Suprapubic skin (tissue), 3 donors: ENCODE results near the gene CNOT9.

Experiments used
- CTCF ChIP-seq, 2 donors: fragments of 200-600 bp in 1 of 2; fragments of 450-650 bp in 1 of 2; sonication (generic) in 1 of 2; IDR thresholded peaks; one replicate each; pipeline ENCODE4 v1.5.1; 2016 to 2019; ENCODE audit warnings: antibody characterized with exemption in 2 of 2, mild to moderate bottlenecking in 1 of 2, moderate library complexity in 1 of 2
- EP300 ChIP-seq: sonication (generic); formaldehyde crosslinking; IDR thresholded peaks from one replicate; pipeline ENCODE4 v1.6.1; 2017; ENCODE audit warnings: antibody characterized with exemption

- no peak for TF ChIP-seq CTCF (IDR thresholded peaks at IDR 0.05)
- no peak for TF ChIP-seq EP300
Measured at GRCh38 chr2:218523651-218524050, 45.0 kb upstream of the CNOT9 start.
